Activated T-cell treated with anti-CD3 and anti-CD28 coated beads for 48 hours (primary cell): ENCODE measurements around the gene ANXA2R.
"Not testable (repeated sequence)": the region's sequence is repeated elsewhere in the genome, so short reads cannot be mapped to it uniquely, and the experiment has no call there.

Experiments
- DNase-seq: peaks from one replicate; pipeline ENCODE4 v3.0.0-alpha.2; 2020; ENCODE audit warnings: low read depth

The ANXA2R gene

GRCh38 chr5:43033841-43034590 lies 6.1 kb downstream of the ANXA2R start:
- DNase-seq: no peak

GRCh38 chr5:43027054-43027785 lies 12.9 kb downstream of the ANXA2R start:
- DNase-seq: no peak

- DNase-seq: not testable (repeated sequence)
Measured at GRCh38 chr5:43025184-43025950, 14.8 kb downstream of the ANXA2R start.

- DNase-seq: no peak
Measured at GRCh38 chr5:43024217-43024616, 15.9 kb downstream of the ANXA2R start.

- no peak for DNase-seq
Measured at GRCh38 chr5:43021151-43021550, 19.0 kb downstream of the ANXA2R start.

- DNase-seq: peak; percentile 23
Measured at GRCh38 chr5:43020399-43020746, 19.7 kb downstream of the ANXA2R start.

GRCh38 chr5:43019614-43020398 lies 20.3 kb downstream of the ANXA2R start:
- peak; percentile 70 for DNase-seq

- DNase-seq: no peak
Measured at GRCh38 chr5:43019291-43019613, 20.9 kb downstream of the ANXA2R start.

GRCh38 chr5:43017428-43017815 lies 22.7 kb downstream of the ANXA2R start:
- DNase-seq: no peak

- no peak for DNase-seq
Measured at GRCh38 chr5:43016217-43016779, 23.8 kb downstream of the ANXA2R start.

GRCh38 chr5:43014522-43014921 lies 25.6 kb downstream of the ANXA2R start:
- DNase-seq: no peak

- DNase-seq: no peak
Measured at GRCh38 chr5:43010935-43011315, 29.2 kb downstream of the ANXA2R start.

- DNase-seq: peak; percentile 87
Measured at GRCh38 chr5:43008363-43009153, 31.6 kb downstream of the ANXA2R start.

- peak; percentile 72 for DNase-seq
Measured at GRCh38 chr5:43007911-43008362, 32.2 kb downstream of the ANXA2R start.

GRCh38 chr5:43007246-43007910 lies 32.7 kb downstream of the ANXA2R start:
- peak; percentile 68 for DNase-seq

GRCh38 chr5:43006424-43007202 lies 33.5 kb downstream of the ANXA2R start:
- no peak for DNase-seq

GRCh38 chr5:43005031-43005430 lies 35.1 kb downstream of the ANXA2R start:
- DNase-seq: no peak

GRCh38 chr5:43001748-43002147 lies 38.4 kb downstream of the ANXA2R start:
- no peak for DNase-seq

GRCh38 chr5:43000914-43001313 lies 39.2 kb downstream of the ANXA2R start:
- DNase-seq: no peak
